PC-9 (cell line): Measurements from ENCODE around the gene UPF3A. TPM values are rescaled to one million over a fixed set of nuclear protein-coding genes. Genes with fewer than 3 reads are reported as not detected.

ENCODE experiments used
- BruUV-seq: library from RNA; stranded (reverse); fragments of 400-500 nt; replicated peaks from 2 replicates; lab custom pipeline; 2021; lab: Mats Ljungman, UMichigan
- CTCF ChIA-PET: fragments of 300-600 bp; sonication (Branson Sonifier 250); formaldehyde crosslinking; loops from one replicate; lab custom pipeline; 2022; ENCODE audit warnings: antibody characterized with exemption; lab: Charles Lee
- POLR2A ChIA-PET: fragments of 300-600 bp; sonication (Branson Sonifier 250); formaldehyde crosslinking; loops from one replicate; lab custom pipeline; 2022; ENCODE audit warnings: antibody characterized with exemption; ENCODE audit not compliant: unreplicated experiment; lab: Charles Lee
- DNase-seq, 2 experiments: peaks; one replicate each; pipeline versions ENCODE4 v3.0.0 to v3.0.0-alpha.2; 2015 to 2022; ENCODE audit warnings: mixed read lengths in 1 of 2
- H2AFZ ChIP-seq: fragments of 200-600 bp; sonication (generic); 2 replicates; pipeline ENCODE4 v1.8.1; 2017; ENCODE audit warnings: antibody characterized with exemption
- H3F3A ChIP-seq: fragments of 200-600 bp; sonication (generic); 2 replicates; pipeline ENCODE4 v1.8.1; 2017; ENCODE audit warnings: antibody characterized with exemption, mild to moderate bottlenecking, low read depth; ENCODE audit not compliant: insufficient read depth
- H3K27ac ChIP-seq: fragments of 200-600 bp; sonication (generic); 2 replicates; pipeline ENCODE4 v1.6.1; 2016; ENCODE audit warnings: mixed run types
- H3K27me3 ChIP-seq: fragments of 200-600 bp; sonication (generic); 2 replicates; pipeline ENCODE4 v1.6.1; 2016; ENCODE audit warnings: low read depth, mixed run types; ENCODE audit not compliant: insufficient read depth
- H3K36me3 ChIP-seq: fragments of 200-600 bp; sonication (generic); 2 replicates; pipeline ENCODE4 v1.6.1; 2016; ENCODE audit warnings: low read depth, mixed run types
- H3K4me1 ChIP-seq: fragments of 200-600 bp; sonication (generic); replicated peaks from 2 replicates; pipeline ENCODE4 v1.6.1; 2016; ENCODE audit warnings: mixed run types; ENCODE audit not compliant: insufficient read depth
- H3K4me2 ChIP-seq: fragments of 200-600 bp; sonication (generic); 2 replicates; pipeline ENCODE4 v1.6.1; 2017; ENCODE audit warnings: mixed run types
- H3K4me3 ChIP-seq: fragments of 200-600 bp; sonication (generic); 2 replicates; pipeline ENCODE4 v1.6.1; 2016; ENCODE audit warnings: mixed run types
- H3K79me2 ChIP-seq: fragments of 200-600 bp; sonication (generic); 2 replicates; pipeline ENCODE4 v1.6.1; 2017; ENCODE audit warnings: low read depth, mixed run types
- H3K9me2 ChIP-seq: fragments of 200-600 bp; sonication (generic); 2 replicates; pipeline ENCODE4 v1.8.1; 2017; ENCODE audit warnings: mild to moderate bottlenecking; ENCODE audit not compliant: insufficient read depth
- H3K9me3 ChIP-seq: fragments of 200-600 bp; sonication (generic); 2 replicates; pipeline ENCODE4 v1.8.1; 2016; ENCODE audit warnings: low read depth; ENCODE audit not compliant: insufficient read depth
- H4K20me1 ChIP-seq: fragments of 200-600 bp; sonication (generic); 2 replicates; pipeline ENCODE4 v1.8.1; 2017; ENCODE audit not compliant: insufficient read depth
- EZH2 ChIP-seq: fragments of 200-600 bp; sonication (generic); IDR thresholded peaks from 2 replicates; pipeline ENCODE4 v1.8.0; 2017; ENCODE audit warnings: antibody characterized with exemption, low read depth
- intact Hi-C: fragments of 100-400 bp; cut with micrococcal nuclease; formaldehyde crosslinking; loops from one replicate; pipeline ENCODE4 v1.10.0; 2022; ENCODE audit not compliant: unreplicated experiment
- total RNA-seq: library from RNA; stranded (reverse); gene quantifications from 2 replicates; pipeline ENCODE4 v1.2.3, GENCODE V29; 2021
- TF ChIP-seq, protein P1 (sequence below): fragments of 200-600 bp; sonication (generic); conservative IDR thresholded peaks from 2 replicates; pipeline ENCODE4 v1.6.1; 2017; ENCODE audit warnings: mixed run types, antibody characterized with exemption, mild to moderate bottlenecking, moderate library complexity

The UPF3A gene
- total RNA-seq, 1 experiment from 2014 or later: 54.1 TPM

DNA sequence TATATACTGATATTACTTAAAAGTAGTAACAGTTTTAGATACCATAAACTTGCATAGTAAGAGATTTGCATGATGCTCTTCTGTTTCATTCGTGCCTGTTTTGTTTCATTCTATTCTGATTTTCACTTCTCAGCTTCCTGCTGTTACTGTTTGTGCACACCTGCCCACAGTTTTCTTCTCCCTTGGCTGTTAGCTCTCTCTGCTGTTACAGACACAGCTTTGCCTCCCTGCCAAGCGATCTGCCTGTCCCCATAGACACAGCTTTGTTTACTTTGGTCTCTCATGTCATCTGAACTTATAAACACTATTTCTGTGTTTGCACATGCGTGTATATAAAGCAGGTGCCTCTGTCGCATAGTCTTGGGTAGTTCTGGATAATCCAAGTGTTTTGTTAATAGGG is 21.4 kb upstream of the UPF3A start:
- intact Hi-C loops: no loop called here

DNA sequence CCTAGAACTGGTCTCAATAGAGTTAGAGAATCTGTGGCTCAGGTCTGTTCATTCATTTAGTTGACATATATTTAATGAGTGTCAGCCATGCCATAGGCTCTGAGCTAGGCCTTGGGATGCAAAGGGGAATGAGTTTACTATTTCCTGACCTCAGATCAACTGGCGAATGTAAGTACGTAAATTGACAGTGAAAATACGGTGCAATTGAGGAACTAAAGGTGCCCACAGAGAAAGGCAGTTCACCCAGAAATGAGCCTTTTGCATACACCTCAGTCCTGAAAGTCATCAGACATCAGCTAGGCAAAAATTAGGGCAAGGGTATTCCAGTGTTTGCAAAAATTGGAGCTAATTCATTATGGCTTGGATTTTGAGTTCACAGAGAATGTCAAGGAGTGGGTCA is 20.6 kb upstream of the UPF3A start:
- Histone ChIP-seq H3K4me2 (no peak overlapping the region), H4K20me1 (no peaks in the 10 kb centered on the region), H2AFZ (no peak overlapping the region), H3K27ac (no peak overlapping the region), H3K4me3 (no peak overlapping the region), H3K79me2 (no peaks in the 10 kb centered on the region), H3K27me3 (no peaks in the 10 kb centered on the region), H3K9me2 (no peaks in the 10 kb centered on the region), H3K9me3 (no peaks in the 10 kb centered on the region), H3K36me3 (peaks cover 81% of the 10 kb centered on the region), H3K4me1 (no peaks in the 10 kb centered on the region), H3F3A (no peaks in the 10 kb centered on the region)
- TF ChIP-seq EZH2: no peak
- TF ChIP-seq, protein P1, sequence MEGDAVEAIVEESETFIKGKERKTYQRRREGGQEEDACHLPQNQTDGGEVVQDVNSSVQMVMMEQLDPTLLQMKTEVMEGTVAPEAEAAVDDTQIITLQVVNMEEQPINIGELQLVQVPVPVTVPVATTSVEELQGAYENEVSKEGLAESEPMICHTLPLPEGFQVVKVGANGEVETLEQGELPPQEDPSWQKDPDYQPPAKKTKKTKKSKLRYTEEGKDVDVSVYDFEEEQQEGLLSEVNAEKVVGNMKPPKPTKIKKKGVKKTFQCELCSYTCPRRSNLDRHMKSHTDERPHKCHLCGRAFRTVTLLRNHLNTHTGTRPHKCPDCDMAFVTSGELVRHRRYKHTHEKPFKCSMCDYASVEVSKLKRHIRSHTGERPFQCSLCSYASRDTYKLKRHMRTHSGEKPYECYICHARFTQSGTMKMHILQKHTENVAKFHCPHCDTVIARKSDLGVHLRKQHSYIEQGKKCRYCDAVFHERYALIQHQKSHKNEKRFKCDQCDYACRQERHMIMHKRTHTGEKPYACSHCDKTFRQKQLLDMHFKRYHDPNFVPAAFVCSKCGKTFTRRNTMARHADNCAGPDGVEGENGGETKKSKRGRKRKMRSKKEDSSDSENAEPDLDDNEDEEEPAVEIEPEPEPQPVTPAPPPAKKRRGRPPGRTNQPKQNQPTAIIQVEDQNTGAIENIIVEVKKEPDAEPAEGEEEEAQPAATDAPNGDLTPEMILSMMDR: no peak
- POLR2A ChIA-PET: no interaction called here
- BruUV-seq: no TSS peak
- CTCF ChIA-PET: no interaction called here
- no peak for DNase-seq
- intact Hi-C loops: no loop called here

More for the DNA sequence above, 21.4 kb upstream of the UPF3A start:
- Histone ChIP-seq H4K20me1 (no peaks in the 10 kb centered on the region), H2AFZ (no peak overlapping the region), H3K4me3 (no peak overlapping the region), H3K27ac (no peak overlapping the region), H3K79me2 (no peaks in the 10 kb centered on the region), H3F3A (no peaks in the 10 kb centered on the region), H3K27me3 (no peaks in the 10 kb centered on the region), H3K9me2 (no peaks in the 10 kb centered on the region), H3K36me3 (peaks cover 80% of the 10 kb centered on the region), H3K9me3 (no peaks in the 10 kb centered on the region), H3K4me1 (no peaks in the 10 kb centered on the region), H3K4me2 (no peak overlapping the region)
- POLR2A ChIA-PET: no interaction called here
- no peak for DNase-seq
- TF ChIP-seq, protein P1: no peak
- no peak for TF ChIP-seq EZH2
- BruUV-seq: no TSS peak
- CTCF ChIA-PET: no interaction called here

DNA sequence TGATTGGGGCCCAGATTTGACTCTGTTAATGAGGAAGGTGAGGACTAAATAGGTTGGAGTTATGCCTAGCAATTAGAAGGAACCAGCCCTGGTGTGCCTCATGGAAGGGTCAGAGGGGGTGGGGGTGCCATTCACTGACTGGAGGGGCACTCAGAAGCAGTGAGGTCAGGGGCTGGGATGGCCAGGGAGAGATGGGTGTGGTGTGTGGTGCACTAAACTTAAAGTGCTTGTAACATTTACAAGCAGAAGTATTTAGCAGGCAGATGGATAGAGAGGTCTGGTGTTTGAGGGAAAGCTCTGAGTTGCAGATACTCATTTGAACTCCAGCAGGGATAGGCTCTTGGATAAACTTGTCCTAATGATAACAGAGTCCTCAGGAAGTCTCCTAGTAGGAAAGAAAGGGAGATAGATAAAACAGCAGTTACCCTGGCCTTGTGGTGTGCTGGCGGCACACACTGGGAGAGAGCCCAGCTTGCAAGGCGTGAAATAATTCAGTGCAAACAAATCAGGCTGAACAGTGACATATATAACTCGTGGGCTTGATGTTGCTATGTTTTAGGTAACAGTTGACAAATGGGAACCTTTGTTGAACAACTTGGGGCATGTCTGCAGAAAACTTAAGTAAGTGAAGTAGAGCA is 20.0 kb upstream of the UPF3A start:
- no peak overlapping the region for H3K4me2 ChIP-seq
- no peaks in the 10 kb centered on the region for H3K9me2 ChIP-seq
- H3K27ac ChIP-seq: no peak overlapping the region
- H3K36me3 ChIP-seq: peaks cover 81% of the 10 kb centered on the region
- no peaks in the 10 kb centered on the region for H3K4me1 ChIP-seq
- intact Hi-C loops: no loop called here
- no peaks in the 10 kb centered on the region for H3K27me3 ChIP-seq
- H4K20me1 ChIP-seq: no peaks in the 10 kb centered on the region
- ChIA-PET POLR2A (no interaction called here), CTCF (no interaction called here)
- no peak overlapping the region for H3K4me3 ChIP-seq
- no TSS peak for BruUV-seq
- H2AFZ ChIP-seq: no peak overlapping the region
- no peak for DNase-seq
- no peaks in the 10 kb centered on the region for H3F3A ChIP-seq
- H3K9me3 ChIP-seq: no peaks in the 10 kb centered on the region
- TF ChIP-seq EZH2: no peak
- TF ChIP-seq, protein P1: no peak
- H3K79me2 ChIP-seq: no peaks in the 10 kb centered on the region
